Kidney epithelial cell (primary cell): ENCODE results near the gene MLLT3. TPM values are rescaled to one million over a fixed set of nuclear protein-coding genes. Genes with fewer than 3 reads are reported as not detected.

Experiments
- DNase-seq: peaks from one replicate; pipeline ENCODE4 v3.0.0-alpha.2; 2010; ENCODE audit warnings: low read depth
- H3K27me3 ChIP-seq: 2 replicates; pipeline ENCODE4 v1.6.0; 2011; ENCODE audit warnings: low read length; ENCODE audit not compliant: control insufficient read depth, insufficient read depth
- H3K36me3 ChIP-seq: 2 replicates; pipeline ENCODE4 v1.5.1; 2011; ENCODE audit warnings: low read length; ENCODE audit not compliant: control insufficient read depth, insufficient read depth
- H3K4me3 ChIP-seq: 2 replicates; pipeline ENCODE4 v1.5.1; 2011; ENCODE audit warnings: low read depth, mild to moderate bottlenecking, control low read depth, low read length
- total RNA-seq: library from RNA; depleted of rRNA; stranded (reverse); fragments of >200 nt; gene quantifications from 2 replicates; pipeline ENCODE4 v1.2.3, GENCODE V29; 2015
- TF ChIP-seq, protein P1 (sequence below): IDR thresholded peaks from 2 replicates; pipeline ENCODE4 v1.5.1; 2011; ENCODE audit warnings: mild to moderate bottlenecking, moderate library complexity, low read length, control low read depth, inconsistent platforms; ENCODE audit not compliant: insufficient read depth, poor library complexity, severe bottlenecking

Gene MLLT3
- total RNA-seq, 1 donor from 2014 or later = 16.2 TPM

DNA sequence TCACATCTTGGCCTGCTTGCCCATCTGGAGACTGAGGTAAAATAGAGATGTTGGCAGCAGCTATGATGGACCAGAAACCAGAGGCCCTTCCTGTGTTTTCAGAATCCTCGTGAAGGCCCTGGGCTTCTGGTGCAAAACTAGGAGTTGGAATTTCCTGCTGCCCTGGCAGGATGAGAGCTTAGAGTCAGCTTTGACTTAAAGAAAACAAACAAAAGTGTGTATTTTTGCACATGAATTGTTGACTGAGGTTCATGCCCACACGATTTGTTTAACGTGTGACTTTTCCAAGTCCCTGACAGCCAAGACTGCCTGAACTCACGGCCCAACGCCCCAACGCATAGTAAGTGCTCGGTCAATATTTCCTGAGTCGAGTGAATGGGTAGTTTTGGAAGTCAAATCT is 303.1 kb downstream of the MLLT3 start:
- no peak for DNase-seq
- Histone ChIP-seq H3K36me3 (no peaks in the 10 kb centered on the region), H3K4me3 (no peak overlapping the region), H3K27me3 (no peaks in the 10 kb centered on the region)
- TF ChIP-seq, protein P1, sequence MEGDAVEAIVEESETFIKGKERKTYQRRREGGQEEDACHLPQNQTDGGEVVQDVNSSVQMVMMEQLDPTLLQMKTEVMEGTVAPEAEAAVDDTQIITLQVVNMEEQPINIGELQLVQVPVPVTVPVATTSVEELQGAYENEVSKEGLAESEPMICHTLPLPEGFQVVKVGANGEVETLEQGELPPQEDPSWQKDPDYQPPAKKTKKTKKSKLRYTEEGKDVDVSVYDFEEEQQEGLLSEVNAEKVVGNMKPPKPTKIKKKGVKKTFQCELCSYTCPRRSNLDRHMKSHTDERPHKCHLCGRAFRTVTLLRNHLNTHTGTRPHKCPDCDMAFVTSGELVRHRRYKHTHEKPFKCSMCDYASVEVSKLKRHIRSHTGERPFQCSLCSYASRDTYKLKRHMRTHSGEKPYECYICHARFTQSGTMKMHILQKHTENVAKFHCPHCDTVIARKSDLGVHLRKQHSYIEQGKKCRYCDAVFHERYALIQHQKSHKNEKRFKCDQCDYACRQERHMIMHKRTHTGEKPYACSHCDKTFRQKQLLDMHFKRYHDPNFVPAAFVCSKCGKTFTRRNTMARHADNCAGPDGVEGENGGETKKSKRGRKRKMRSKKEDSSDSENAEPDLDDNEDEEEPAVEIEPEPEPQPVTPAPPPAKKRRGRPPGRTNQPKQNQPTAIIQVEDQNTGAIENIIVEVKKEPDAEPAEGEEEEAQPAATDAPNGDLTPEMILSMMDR = no peak

DNA sequence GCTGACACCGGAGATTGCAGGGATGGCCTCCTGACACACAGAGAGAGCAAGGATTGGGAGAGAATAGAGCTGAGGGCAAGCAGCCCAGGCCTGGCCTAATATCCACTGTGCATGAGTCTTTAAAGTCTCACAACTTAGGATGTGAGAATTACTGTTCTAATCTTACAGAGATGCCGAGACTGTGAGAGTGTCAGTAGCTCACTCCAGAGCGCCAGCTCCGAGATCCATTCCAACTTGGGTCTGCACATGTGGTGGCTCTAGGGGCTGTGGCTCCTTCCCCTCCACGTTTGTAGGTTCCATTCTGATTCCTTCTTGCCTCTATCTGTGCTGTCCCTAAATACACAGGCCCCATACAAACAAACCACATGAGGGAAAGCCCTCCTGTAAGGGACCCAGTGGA is 304.6 kb downstream of the MLLT3 start:
- H3K27me3 ChIP-seq = no peaks in the 10 kb centered on the region
- no peak for DNase-seq
- TF ChIP-seq, protein P1 = no peak
- H3K36me3 ChIP-seq = no peaks in the 10 kb centered on the region
- no peak overlapping the region for H3K4me3 ChIP-seq

DNA sequence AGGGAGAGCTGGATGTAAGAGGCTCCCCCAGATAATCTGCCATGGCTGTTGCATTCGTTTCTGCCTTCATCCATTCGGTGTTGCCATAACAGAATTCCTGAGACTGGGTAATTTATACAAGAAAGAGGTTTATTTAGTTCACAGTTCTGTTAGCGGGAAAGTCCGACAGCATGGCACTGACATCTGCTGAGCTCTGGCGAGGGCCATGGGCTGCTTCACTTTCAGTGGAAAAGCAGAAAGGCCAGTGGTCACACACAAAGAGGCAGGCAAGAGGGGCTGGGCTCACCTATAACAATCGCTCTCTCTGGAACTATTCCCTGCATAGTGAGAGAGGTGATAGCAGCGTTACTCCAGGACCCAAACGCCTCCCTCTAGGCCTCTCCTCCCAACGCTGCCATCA is 305.9 kb downstream of the MLLT3 start:
- H3K27me3 ChIP-seq = no peaks in the 10 kb centered on the region
- DNase-seq = no peak
- TF ChIP-seq, protein P1 = no peak

DNA sequence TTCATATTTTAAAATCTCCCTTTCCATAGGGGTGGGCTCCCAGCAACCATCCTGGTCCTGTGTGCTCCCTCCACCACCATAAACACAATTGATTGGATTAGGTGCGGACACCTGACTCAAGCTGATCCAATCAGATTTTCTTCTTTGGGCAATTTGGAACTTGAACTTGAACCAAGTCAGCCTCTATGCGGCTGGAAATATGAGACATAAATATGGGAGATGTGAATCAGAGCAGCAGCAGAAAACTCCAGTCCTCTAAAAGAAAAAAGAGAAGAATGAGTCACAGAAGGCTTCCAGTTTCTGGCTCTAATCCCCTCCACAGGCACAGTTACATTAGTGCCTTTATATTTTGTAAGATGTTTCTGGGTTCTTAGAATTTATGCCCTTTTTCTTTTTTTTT is 306.6 kb downstream of the MLLT3 start:
- TF ChIP-seq, protein P1 = no peak
- H3K4me3 ChIP-seq = no peak overlapping the region
- no peaks in the 10 kb centered on the region for H3K36me3 ChIP-seq
- DNase-seq = no peak
- no peaks in the 10 kb centered on the region for H3K27me3 ChIP-seq

More for the DNA sequence above, 305.9 kb downstream of the MLLT3 start:
- H3K4me3 ChIP-seq = no peak overlapping the region
- H3K36me3 ChIP-seq = no peaks in the 10 kb centered on the region

DNA sequence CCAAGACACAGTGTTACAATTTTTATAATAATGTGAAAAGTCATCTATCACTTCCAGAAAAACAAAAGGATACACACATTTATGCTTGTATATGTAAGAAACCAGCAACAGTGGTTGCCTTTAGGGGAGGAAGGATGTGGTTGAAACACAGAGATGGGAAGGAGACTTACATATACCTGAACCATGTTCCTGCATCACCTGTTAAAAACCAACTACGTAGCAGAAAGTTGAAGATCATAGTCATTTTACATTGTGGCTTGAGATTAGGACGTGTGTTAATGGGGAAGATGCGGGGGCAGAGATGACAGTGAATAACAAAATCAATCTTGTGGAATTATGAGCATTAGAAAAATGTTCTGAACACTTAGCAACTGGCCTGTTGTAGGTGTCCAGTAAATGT is 307.3 kb downstream of the MLLT3 start:
- TF ChIP-seq, protein P1 = no peak
- Histone ChIP-seq H3K4me3 (no peak overlapping the region), H3K36me3 (no peaks in the 10 kb centered on the region), H3K27me3 (no peaks in the 10 kb centered on the region)
- DNase-seq = no peak

DNA sequence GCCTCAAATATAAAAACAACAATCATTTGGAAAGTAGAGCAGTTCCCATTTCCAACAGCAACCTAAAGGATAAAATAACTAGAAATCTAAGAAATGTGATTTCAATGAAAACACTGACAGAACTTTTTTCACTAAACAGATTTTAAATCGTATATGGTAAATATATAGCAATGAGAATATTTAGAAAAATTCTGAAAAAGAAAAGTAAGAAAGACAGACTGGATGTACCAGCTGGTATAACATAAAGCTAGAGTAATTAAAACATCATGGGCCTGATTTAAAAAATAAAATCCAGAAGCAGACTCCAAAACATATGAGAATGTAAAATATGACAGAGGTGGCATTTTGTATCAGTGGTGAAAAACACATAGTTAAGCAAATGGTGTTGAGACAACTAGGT is 308.9 kb downstream of the MLLT3 start:
- DNase-seq = no peak
- no peaks in the 10 kb centered on the region for H3K36me3 ChIP-seq
- TF ChIP-seq, protein P1 = no peak
- no peak overlapping the region for H3K4me3 ChIP-seq
- H3K27me3 ChIP-seq = no peaks in the 10 kb centered on the region
